Peyer's patch (tissue), 4 donors: ENCODE measurements around the gene ERMP1.

Experiments
- CTCF ChIP-seq, 6 experiments: fragments of 450-650 bp in 4 of 6; fragments of 200-600 bp in 2 of 6; sonication (generic) in 1 of 6; IDR thresholded peaks; one replicate each; pipeline ENCODE4 v1.5.1; 2017 to 2019; ENCODE audit warnings: antibody characterized with exemption in 6 of 6, mild to moderate bottlenecking in 3 of 6, moderate library complexity in 1 of 6
- POLR2A ChIP-seq, 2 donors: fragments of 450-650 bp; IDR thresholded peaks; one replicate each; pipeline ENCODE4 v1.5.1; 2017; ENCODE audit warnings: antibody characterized with exemption in 2 of 2, mild to moderate bottlenecking in 2 of 2, moderate library complexity in 2 of 2

DNA sequence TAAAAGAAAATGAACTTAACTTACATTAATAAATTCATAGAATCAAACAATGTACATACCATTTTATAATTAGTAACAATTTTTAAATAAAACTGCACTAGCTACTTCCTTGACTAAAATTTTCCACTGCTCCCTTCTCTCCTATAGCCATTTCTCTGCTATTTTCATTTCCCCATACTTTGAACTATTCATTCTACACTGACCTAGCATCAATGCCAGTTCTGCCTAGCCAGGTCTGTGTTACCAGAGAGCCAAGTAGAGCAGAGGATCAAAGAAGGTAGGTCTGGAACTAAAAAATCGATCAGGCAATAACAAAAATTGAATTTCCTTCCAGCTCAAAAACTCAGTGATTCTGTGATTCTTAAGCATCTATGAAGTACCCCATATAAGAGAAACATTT is 84.5 kb downstream of the ERMP1 start:
- TF ChIP-seq CTCF (IDR thresholded peaks at IDR 0.05) = no peak
- TF ChIP-seq POLR2A (IDR thresholded peaks at IDR 0.05) = no peak
